ENCODE measurements around the gene KRTAP10-12.
"Not testable (repeated sequence)": the region's sequence is repeated elsewhere in the genome, so short reads cannot be mapped to it uniquely, and the experiment has no call there.

The KRTAP10-12 gene

DNA sequence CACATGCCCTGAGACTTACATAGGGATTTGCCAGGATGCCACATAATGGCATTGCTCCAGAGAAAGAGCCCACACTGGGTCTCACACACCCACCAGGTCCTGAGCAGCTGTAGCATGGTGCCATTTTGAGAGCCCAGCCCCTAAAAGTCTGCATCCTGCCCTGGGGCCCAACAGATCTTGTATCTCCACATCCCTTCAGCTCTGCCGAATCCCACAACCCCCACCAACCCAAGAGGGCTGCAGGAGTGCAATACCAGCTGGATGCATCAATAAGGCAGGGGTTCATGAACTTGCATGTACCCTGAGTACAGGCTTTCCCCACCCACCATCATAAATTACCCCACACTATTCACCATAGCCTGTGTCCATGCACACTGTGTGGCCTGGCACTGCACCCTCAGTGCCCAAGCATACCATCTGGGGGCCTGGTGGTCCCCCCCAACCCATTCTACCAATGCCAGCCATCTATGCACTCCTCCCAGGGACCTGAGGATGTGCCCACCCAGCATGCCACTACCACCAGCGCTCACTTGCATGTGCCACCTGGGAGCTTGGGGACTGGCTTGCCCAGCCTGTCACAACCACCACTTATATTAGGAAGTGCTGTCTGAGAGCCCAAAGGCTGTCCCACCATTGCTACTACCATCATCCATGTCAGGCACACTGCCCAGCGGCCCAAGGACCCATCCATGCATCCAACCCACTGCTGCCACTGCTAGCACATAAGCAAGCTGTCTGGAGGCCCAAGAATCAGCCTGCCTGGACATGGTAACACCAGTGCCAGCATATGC is 26.1 kb upstream of the KRTAP10-12 start:
- DNase-seq (ENCODE audit: low read depth, low spot score): no peak

DNA sequence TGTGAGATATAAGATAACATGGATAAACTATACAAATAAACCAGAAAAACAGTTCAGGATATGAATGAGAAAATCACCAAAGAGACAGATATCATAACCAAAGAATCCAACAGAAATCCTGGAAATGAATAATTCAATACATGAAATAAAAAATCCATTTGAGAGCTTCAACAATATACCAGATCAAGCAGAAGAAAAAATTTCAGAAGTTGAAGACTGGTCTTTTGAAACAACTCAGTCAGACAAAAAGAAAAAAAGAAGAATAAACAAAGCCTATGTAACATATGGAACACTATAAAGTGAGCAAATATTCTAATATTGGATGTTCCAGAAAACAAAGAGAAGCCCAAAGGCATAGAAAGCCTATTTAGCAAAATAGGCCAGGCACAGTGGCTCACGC is 25.1 kb upstream of the KRTAP10-12 start:
- no peak for DNase-seq (ENCODE audit: low read depth, low spot score)

DNA sequence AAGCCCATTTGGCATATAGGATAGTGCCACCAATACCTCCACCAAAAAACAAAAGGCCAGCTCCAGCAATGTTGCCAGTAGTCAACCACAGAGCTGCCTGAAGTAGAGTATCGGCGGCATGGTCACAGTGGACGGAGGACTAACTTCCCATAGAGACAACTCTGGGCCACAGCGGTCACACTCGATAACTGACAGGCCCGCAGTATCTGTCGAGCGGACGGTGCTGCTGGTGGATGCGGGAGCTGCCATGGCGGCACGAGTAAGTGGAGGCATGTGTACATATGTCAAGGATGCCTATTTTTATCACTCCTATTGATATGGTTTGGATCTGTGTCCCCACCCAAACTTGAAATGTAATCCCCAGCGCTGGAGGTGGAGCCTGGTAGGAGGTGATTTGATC is 19.1 kb upstream of the KRTAP10-12 start:
- no peak for DNase-seq (ENCODE audit: low read depth, low spot score)

DNA sequence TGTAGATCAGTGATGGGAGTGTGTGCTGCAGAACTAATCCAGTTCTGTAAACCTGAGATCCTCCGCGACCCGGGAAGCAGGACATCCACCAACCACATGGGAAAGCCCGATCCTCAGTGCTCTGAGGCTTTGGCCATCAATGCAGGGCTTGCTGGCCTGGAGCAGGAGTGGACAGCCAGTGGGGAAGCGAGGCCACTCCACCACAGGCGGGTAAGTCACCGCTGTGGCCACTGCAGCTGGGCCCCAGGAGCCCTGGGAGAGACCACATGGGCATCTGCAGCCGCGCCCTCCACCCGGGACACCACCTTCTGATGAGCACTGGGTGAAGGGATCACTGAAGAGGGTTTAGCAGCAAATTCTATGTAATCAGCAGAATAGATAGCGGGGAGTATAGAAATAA is 15.8 kb upstream of the KRTAP10-12 start:
- no peak for DNase-seq (ENCODE audit: low read depth, low spot score)

DNA sequence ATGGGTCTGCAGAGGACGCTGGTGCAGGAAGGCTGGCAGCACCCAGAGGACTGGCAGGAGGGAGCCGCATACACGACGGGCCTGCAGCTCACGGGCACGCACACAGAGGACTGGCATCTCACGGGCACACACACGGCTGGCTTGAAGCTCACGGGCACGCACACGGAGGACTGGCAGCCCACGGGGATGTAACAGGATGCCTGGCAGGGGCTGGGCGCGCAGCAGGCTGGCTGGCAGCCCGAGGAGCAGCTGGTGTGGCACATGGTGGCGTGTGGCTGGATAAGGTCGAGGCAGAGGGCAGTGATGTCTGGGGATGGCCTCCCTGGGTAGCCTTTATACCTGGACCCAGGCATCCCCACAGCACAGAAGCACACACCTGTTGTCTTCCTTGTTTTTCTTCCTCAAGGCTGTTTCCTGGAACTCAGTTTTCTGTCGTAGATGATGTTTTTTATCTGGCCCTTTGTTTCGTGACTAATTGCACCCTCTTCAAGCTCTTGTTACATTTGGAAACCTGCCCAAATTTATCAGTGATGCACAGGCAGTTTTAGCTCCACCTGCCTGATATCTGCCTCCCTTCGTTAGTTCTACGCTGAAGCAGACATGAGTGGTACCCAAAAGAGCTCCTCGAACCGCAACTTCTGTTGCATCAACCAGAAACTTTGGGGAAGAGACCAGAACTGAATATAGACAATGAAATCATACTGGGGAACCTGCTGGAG is 15.0 kb upstream of the KRTAP10-12 start, which contains the start of gene KRTAP12-1:
Gene KRTAP12-1, minus strand, starts transcription at position 303 of the 719 bp plus-strand sequence. Its CDS starts 40 bp downstream, at position 263.
- no peak for DNase-seq (ENCODE audit: low read depth, low spot score)

DNA sequence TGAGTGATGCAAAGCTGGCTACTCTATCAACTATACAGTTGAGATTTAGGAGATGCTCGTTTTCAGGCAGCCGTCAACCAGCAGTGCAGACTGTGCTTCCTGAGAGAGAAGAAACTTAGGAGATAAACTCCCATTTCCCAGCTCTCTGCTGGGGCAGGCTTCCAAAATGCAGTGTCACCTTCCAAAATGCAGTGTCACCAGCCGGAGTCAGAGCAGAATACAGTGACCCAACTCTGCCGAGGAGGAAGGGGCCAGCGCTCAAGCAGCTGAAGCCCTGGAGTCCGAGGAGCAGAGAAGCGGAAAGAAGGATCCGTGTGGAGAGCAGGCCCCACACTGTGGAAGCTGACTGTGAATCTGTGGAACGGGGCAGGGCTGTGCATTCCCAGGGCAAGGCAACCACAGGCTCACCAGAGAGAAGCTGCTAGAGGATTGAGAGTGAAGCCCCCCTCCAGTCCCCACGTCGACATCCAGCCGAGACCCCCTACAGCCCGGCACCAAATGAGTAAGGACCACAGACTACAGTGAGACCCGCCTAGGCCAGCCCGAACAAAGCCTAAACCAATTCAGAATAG is 14.3 kb upstream of the KRTAP10-12 start:
- no peak for DNase-seq (ENCODE audit: low read depth, low spot score)

DNA sequence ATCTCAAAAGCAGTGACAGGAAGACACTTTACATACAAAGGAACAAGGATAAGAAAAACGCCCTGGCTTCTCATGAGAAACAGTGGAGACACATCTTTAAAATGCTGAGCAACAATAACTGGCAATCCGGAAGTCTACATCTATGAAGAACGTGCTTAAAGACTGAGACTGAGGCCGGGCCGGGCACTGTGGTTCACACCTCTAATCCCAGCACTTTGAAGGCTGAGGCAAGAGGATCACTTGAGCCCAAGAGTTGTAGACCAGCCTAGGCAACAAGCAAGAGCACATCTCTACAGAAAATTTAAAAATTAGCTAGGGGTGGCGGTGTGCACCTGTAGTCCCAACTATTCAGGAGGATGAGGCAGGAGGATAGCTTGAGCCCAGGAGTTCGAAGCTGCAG is 12.9 kb upstream of the KRTAP10-12 start:
- DNase-seq (ENCODE audit: low read depth, low spot score): no peak

DNA sequence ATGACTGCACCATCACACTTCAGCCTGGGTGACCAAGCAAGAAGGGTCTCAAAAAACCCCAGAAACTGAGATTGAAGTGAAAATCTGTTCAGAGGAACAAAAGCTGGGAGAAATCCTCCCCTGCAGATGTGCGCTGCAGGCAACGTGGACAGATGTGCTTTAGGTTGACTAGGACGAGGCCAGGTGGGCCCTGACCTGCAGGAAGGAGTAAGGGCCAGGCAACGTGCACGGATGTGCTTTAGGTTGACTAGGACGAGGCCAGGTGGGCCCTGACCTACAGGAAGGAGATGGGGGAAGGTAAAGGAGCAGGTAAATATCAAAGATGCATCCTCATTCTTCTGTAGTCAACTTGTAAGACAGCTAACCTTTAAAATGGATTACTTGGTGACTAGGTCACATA is 12.5 kb upstream of the KRTAP10-12 start:
- no peak for DNase-seq (ENCODE audit: low read depth, low spot score)

DNA sequence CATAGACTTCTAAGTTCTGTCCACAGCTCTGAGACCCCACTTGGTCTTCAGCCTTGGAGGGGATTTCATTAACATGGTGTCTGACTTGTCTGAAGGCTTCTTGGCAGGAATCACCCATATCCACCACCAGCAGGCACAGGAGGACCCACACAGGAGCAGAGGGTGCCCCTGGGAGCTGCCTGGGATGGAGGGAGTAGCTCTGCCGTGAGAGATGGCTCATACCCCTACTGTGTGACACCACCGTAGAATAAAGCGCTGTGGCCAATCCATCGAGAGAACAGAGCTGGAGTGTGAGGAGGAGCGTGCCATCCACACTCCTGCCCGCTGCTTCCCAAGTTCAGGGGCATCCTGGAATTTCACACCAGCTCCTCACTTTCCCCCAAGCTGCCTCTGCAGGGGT is 11.9 kb upstream of the KRTAP10-12 start:
- DNase-seq (ENCODE audit: low read depth, low spot score): not testable (repeated sequence)

DNA sequence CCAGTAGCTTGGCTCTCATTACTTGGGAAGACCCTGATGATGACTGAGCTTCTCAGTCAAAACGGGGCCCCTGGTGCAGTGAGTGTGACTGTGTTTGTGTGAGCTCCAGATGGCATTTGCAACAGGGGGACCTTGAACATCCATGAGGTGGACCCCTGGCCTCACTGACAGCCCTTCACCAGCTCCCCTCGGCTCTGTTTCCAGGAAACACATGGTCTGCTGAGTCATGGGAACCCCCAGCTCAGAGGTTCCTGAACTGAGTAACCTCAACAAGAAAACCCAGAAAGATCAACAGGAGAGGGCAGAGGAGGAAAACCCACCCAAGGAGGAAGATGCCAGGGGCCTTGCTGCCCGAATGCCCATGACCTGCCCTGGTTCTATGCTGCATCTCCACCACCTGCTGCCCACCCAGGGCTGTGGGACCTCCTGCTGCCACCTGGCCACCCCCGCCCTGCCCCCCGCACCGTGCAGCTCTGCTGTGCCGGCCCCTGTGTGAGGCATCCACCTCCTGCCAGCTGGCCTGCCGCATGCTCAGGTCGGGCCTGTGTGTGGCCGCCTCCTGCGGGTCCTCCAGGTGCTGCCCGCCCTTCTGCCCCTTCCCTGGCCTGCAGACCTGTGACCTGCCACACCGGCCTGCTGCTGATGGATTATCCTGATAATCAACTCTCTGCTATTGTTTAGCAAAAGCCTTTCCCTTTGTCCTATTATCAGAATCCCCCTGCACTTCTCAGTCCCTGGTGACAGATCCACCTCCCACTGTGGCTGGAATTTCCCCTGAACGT is 10.8 kb upstream of the KRTAP10-12 start:
- DNase-seq (ENCODE audit: low read depth, low spot score): no peak

DNA sequence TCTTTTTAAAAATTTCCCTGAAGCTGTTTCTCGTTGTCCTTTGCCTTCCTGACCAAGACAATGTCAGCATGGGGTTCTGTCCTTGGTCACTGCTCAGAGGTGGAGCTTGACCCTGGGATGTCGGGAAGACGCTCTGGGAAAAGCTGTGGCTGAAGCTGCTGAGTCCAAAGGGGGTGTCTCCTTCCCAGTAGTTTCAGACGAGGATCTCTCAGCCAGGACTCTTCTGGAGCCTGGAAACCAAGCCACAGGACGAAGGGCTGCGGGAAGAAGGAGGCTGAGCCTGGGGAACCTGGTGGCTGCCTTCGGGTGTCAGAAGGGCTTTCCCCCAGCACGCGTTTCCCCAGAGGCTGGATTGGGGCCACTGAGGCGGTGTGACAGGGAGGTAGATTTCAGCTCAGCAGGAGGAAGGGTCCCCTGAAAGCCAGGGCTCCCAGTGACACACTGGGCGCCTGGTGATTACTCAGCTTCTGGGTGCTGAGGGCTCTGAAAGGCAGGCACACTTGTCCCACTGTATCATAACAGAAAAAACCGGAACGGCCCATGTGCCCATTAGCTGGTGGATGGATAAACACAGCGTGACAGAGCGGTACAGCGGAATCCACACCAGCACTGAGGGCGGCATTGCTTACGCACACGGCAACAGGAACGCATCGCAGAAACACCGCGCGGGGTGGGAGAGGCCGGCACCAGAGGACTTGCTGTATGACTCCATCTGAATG is 10.0 kb upstream of the KRTAP10-12 start:
- no peak for DNase-seq (ENCODE audit: low read depth, low spot score)

DNA sequence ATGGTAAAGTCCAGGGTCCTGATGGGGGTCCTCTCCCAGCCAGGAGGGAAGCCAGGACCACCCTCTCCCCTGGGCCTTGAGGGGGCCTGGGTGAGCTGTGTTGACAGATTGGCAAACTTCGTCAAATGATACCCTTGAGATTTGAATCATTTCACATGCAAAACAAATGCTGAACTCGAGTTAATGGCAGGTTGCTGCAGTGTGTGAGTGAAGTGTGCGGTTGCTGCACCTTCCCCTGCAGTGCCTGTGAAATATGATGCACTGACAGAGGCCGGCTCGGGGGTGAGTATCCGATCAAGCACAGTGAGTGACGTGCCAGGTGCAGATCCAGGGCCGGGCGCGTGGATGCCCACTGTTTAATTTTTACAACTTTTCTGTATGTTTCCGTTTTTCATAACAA is 9.3 kb upstream of the KRTAP10-12 start:
- DNase-seq (ENCODE audit: low read depth, low spot score): no peak

DNA sequence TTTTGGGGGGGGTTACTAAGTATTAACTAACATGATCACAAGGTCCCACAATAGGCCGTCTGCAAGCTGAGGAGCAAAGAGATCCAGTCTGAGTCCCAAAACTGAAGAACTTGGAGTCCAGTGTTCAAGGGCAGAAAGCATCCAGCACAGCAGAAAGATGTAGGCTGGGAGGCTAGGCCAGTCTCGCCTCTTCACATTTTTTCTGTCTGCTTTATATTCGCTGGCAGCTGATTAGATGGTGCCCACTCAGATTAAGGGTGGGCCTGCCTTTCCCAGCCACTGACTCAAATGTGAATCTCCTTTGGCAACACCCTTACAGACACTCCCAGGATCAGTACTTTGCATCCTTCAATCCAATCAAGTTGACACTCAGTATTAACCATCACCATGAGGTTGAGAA is 7.2 kb upstream of the KRTAP10-12 start:
- DNase-seq (ENCODE audit: low read depth, low spot score): not testable (repeated sequence)

DNA sequence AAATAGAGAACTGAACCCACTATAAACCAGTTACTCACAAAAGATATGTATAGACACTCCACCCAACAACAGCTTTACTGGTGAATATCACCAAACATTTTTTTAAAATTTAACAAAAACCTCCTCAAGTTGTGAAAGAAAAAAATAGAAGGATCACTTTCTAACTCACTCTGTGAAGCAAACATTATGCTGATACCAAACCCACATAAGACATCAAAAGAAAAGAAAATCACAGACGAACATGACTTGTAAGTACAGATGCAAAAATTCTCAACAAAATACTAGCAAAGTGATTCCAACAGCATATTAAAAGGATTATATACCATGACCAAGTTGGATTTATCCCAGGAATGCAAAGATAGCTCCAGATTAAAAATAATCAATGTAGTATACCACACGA is 5.3 kb upstream of the KRTAP10-12 start:
- no peak for DNase-seq (ENCODE audit: low read depth, low spot score)

DNA sequence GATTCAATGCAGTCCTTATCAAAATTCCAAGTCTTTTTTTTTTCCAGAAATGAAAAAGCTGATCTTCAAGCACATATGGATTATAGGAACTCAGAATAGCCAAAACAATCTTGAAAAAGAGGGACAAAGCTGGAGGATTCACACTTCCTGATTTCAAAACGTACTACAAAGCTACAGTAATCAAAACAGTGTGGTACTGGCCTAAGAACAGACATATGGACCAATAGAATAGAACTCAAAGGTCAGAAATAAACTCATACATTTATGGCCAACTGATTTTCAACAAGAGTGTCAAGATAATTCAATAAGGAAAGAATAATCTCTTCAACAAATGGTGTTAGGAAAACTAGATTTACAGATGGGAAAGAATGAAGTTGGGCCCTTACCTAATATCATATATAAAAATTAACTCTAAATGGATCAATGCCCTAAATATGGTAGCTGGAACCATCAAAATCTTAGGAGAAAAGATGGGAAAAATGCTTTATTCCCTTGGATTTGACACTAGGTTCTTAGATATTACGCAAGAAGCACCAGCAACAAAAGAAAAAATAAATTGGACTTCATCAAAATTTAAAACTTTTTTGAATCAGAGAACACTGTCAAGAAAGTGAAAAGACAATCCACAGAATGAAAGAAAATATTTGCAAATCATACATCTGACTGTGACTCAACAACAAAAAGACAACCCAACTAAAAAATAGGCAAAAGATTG is 4.0 kb upstream of the KRTAP10-12 start:
- DNase-seq (ENCODE audit: low read depth, low spot score): no peak

DNA sequence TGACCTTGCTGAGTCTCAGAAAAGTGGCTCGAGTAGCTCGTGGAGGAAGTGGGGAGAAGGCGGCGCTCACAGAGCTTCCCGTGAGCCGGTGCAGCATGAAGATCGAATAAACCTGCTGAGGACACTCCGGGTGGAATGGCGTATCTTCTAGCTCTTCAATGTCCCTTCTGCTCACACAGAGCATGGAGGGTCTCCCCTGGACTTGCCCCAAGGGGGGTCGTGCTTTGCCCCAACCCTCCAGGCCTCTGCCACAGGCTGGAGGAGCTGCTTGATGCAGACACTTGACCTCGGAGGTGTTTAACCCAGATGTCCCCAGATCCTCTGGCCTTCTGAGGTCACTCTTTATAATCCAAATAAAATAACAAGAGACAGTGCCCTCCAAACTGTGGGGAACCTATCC is 2.2 kb upstream of the KRTAP10-12 start:
- no peak for DNase-seq (ENCODE audit: low read depth, low spot score)

DNA sequence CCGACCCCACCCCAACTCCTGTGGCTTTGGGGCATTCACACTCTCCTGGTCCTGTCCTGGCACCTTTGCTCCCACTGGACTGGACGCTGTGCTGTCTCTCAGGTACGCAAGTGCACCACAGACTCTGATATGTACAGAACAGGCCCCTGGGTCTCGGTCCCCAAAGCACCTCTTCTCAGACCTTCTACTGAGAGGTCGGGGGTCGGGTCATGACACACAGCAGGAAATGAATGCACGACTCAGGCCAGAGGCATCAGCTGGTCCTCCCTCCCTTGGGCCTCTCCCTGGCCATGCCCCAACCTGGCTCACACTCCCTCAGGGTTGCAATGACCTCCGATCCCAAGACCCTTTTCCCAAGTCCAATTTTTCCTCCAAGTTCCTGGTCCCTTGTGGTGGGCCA is 1.8 kb upstream of the KRTAP10-12 start:
- no peak for DNase-seq (ENCODE audit: low read depth, low spot score)

DNA sequence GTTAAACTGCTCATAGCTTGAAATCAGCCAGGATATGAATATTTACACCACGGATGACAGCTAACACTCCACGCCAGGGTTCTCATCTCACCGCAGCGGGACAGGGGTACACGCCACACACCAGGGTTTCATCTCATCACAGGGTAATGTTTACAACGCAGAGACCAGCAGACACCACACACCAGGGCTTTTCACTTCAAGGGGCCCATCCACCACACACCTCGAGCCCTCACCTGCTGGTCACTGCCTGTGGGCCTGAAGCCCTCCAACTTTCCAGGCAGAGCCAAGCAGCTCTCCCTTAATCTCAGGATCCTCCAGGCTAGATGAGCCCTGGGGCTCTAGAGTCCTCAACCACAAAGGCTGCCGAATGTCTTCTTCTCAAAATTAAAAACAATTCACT is 1.3 kb upstream of the KRTAP10-12 start:
- DNase-seq (ENCODE audit: low read depth, low spot score): no peak

DNA sequence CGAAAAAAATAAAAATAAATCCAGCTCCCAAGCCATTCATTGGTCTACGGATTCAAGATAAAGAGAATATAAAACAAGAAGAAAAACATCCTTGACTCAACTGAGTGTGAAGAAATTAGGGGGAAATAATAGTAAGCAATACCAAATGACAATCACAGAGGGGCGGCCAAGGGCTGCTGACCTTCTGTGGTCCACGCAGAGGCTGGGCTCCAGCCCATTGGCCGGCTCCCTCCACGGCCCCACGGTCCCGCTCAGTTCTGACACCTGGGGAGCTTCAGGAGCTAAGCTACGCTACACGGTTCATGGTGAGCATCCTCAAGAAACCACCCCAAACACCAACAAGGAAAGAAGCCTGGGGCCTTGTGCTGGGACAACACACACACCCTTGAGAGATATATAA is 400 bp upstream of the KRTAP10-12 start:
- DNase-seq (ENCODE audit: low read depth, low spot score): no peak

DNA sequence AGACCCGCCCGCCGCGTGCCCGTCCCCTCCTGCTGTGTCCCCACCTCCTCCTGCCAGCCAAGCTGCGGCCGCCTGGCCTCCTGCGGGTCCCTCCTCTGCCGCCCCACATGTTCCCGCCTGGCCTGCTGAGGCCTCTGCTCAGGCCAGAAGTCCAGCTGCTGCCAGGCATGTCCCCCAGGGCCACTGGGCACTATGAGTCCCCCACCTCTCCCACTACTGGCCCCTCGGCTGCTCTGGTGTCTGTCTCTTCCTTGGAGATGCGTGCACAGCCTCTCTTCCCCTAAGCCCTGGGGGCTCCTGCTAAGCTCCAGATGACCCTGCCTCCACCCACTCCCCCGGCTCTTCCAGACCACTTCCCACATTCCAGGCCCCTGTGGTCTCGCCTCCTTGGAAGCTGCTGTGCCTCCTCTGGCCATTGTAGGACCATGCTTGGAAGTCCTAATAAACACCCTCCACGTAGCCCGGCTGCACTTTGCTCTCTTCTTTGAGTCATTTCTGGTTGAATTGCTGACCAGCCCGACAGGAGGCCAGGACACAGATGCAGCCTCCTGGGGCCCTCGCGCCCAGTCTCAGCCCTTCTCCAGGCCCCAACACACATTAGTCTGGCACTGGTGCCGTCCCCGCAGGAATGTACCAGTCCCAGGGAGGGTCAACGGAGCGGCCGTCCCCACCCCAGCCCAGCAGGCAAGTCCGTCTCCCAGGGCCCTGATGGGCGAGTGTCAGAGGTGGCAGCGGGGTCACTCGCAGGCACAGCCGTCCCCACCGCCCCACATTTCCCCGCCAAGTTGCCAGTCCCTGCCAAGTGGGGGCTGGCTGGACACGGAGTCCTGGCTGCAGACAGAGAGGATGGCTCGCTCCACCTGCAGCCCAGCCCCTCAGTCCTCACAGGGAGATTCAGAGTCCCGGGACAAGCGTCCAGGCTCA is 1.1 kb downstream of the KRTAP10-12 start:
- DNase-seq (ENCODE audit: low read depth, low spot score): no peak

Measured in iPS DF 19.7 (cell line).